Measurements from ENCODE around the gene DGAT2. TPM values are rescaled to one million over a fixed set of nuclear protein-coding genes. Genes with fewer than 3 reads are reported as not detected.

The DGAT2 gene
- total RNA-seq, 4 donors from 2014 or later, result 67.7 to 663 (median 270) TPM

- no peak for DNase-seq (ENCODE audit: low spot score)
- ATAC-seq (ENCODE audit: low FRiP score), result no peak
- TF ChIP-seq, protein P1, sequence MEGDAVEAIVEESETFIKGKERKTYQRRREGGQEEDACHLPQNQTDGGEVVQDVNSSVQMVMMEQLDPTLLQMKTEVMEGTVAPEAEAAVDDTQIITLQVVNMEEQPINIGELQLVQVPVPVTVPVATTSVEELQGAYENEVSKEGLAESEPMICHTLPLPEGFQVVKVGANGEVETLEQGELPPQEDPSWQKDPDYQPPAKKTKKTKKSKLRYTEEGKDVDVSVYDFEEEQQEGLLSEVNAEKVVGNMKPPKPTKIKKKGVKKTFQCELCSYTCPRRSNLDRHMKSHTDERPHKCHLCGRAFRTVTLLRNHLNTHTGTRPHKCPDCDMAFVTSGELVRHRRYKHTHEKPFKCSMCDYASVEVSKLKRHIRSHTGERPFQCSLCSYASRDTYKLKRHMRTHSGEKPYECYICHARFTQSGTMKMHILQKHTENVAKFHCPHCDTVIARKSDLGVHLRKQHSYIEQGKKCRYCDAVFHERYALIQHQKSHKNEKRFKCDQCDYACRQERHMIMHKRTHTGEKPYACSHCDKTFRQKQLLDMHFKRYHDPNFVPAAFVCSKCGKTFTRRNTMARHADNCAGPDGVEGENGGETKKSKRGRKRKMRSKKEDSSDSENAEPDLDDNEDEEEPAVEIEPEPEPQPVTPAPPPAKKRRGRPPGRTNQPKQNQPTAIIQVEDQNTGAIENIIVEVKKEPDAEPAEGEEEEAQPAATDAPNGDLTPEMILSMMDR (IDR thresholded peaks at IDR 0.05), result no peak
These were observed 10.9 kb upstream of the DGAT2 start for GRCh38 chr11:75757651-75758050.

DNA sequence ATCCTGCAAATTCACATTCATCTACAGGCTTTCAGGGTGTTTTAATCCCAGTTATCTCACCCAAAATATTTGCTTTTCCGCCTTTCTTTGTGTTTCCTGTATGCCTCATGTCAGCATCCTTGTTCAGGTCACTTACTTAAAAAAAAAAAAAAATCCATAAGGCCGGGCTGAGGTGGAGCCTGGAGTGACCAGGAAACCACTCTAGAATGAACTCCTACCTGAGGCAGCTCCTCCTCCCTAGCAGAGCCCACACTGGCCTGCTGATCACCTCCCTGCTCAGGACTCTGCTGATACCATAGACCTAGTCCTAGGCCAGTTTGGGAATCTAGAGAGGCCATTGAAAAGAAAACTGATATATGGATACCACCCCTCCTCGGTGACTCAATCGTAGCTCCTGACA is 8.7 kb upstream of the DGAT2 start:
- no peak for DNase-seq (ENCODE audit: low spot score)
- no peak for ATAC-seq (ENCODE audit: low FRiP score)
- TF ChIP-seq, protein P1 (IDR thresholded peaks at IDR 0.05), result no peak

- DNase-seq (ENCODE audit: low spot score) (no peak), ATAC-seq (ENCODE audit: low FRiP score) (no peak)
- TF ChIP-seq, protein P1 (IDR thresholded peaks at IDR 0.05), result no peak
These were observed 8.3 kb upstream of the DGAT2 start for GRCh38 chr11:75760243-75760642.

- DNase-seq (ENCODE audit: low spot score) (no peak), ATAC-seq (ENCODE audit: low FRiP score) (no peak)
- TF ChIP-seq, protein P1 (IDR thresholded peaks at IDR 0.05), result no peak
These were observed 7.7 kb upstream of the DGAT2 start for GRCh38 chr11:75760710-75761493.

DNA sequence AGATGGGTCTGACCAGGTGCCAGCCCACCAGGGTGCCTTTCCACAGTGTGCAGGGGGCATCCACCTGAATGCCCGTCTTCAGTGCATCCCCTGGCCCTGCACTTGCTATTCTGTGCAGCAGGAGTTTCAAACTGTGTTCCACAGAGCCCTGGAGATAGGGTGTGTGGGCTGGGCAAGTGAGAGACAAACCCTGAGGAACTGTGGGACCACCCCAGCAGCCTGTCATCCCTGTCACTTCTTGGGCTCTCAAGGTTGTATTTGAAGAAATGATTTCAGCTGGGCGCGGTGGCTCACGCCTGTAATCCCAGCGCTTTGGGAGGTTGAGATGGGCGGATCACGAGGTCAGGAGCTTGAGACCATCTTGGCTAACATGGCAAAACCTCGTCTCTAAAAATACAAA is 6.4 kb upstream of the DGAT2 start:
- TF ChIP-seq, protein P1 (IDR thresholded peaks at IDR 0.05), result no peak
- ATAC-seq (ENCODE audit: low FRiP score) (no peak), DNase-seq (ENCODE audit: low spot score) (no peak)

DNA sequence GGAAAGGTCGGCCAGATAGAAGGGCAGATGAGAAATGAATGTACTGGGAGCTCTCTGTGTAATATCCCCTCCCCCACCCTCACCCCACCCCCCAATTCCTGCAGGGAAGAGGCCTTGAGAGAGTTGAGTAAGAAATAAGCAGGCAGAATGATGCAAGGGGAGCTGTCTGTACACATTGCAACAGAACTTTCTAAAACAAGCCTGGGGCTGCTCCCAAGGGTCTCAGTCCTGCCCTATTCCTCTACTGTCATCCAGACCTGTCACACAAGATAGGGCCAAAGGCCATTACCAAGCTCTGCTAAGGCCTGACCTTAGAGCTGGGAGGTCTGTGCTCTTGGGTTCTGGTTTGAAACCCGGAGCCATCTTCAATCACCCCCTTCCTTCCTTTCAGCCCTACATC is 5.7 kb upstream of the DGAT2 start:
- no peak for DNase-seq (ENCODE audit: low spot score)
- TF ChIP-seq, protein P1 (IDR thresholded peaks at IDR 0.05), result no peak
- peak; percentile 43 for ATAC-seq (ENCODE audit: low FRiP score)

GRCh38 chr11:75763846-75764245 is 4.7 kb upstream of the DGAT2 start:
- ATAC-seq (ENCODE audit: low FRiP score), result no peak
- TF ChIP-seq, protein P1 (IDR thresholded peaks at IDR 0.05), result no peak
- no peak for DNase-seq (ENCODE audit: low spot score)

Data from omental fat pad (tissue), 4 donors.